SK-N-SH (cell line): ENCODE results near the gene KRTAP10-2. TPM values are rescaled to one million over a fixed set of nuclear protein-coding genes. Genes with fewer than 3 reads are reported as not detected.

Experiments
- CTCF ChIA-PET: fragments of 300-600, 350-600 bp; formaldehyde crosslinking; extraction: SDS; loops from one replicate; lab custom pipeline; 2021; lab: Yijun Ruan, JAX
- POLR2A ChIA-PET: fragments of 350-600 bp; sonication (Branson Sonifier 250); formaldehyde crosslinking; extraction: SDS; loops from one replicate; lab custom pipeline; 2020; ENCODE audit warnings: antibody characterized with exemption, inconsistent platforms; lab: Yijun Ruan, JAX
- DNase-seq: peaks from one replicate; pipeline ENCODE4 v3.0.0; 2012
- H2AFZ ChIP-seq: fragments of 200-600 bp; sonication (generic); 2 replicates; pipeline ENCODE4 v1.8.1; 2016; ENCODE audit warnings: antibody characterized with exemption, mild to moderate bottlenecking, low read depth
- H3F3A ChIP-seq: fragments of 200-600 bp; sonication (generic); replicated peaks from 2 replicates; pipeline ENCODE3; 2016; ENCODE audit warnings: antibody characterized with exemption, mild to moderate bottlenecking; ENCODE audit not compliant: insufficient read depth
- H3K27ac ChIP-seq, 2 experiments: fragments of 200-500 bp in 1 of 2; fragments of 200-600 bp in 1 of 2; sonication (Bioruptor generic) in 1 of 2; sonication (generic), shearing (Covaris generic) in 1 of 2; 2 replicates each; pipeline versions ENCODE4 v1.5.1 to v1.6.1; 2014 to 2016; ENCODE audit warnings: low read depth in 2 of 2, inconsistent platforms in 1 of 2, low read length in 1 of 2, mild to moderate bottlenecking in 1 of 2, mixed read lengths in 1 of 2
- H3K27me3 ChIP-seq: fragments of 200-600 bp; sonication (generic), shearing (Covaris generic); 2 replicates; pipeline ENCODE4 v1.6.1; 2016; ENCODE audit warnings: mixed run types; ENCODE audit not compliant: insufficient read depth
- H3K36me3 ChIP-seq, 2 experiments: fragments of 200-500 bp in 1 of 2; fragments of 200-600 bp in 1 of 2; sonication (Bioruptor generic) in 1 of 2; sonication (generic) in 1 of 2; replicated peaks in 1 of 2; 2 replicates each; pipeline versions ENCODE3 to v1.5.1; 2014 to 2016; ENCODE audit warnings: low read length in 1 of 2, mild to moderate bottlenecking in 1 of 2; ENCODE audit not compliant: insufficient read depth in 2 of 2, control insufficient read depth in 1 of 2
- H3K4me1 ChIP-seq, 2 experiments: fragments of 200-500 bp in 1 of 2; fragments of 200-600 bp in 1 of 2; sonication (Bioruptor generic) in 1 of 2; sonication (generic), shearing (Covaris generic) in 1 of 2; 2 replicates each; pipeline versions ENCODE4 v1.5.1 to v1.6.1; 2014 to 2016; ENCODE audit warnings: low read depth in 1 of 2, low read length in 1 of 2, mixed run types in 1 of 2; ENCODE audit not compliant: insufficient read depth in 2 of 2, control insufficient read depth in 1 of 2
- H3K4me2 ChIP-seq: fragments of 200-600 bp; sonication (generic), shearing (Covaris generic); 2 replicates; pipeline ENCODE4 v1.6.1; 2017; ENCODE audit warnings: mixed run types
- H3K4me3 ChIP-seq, 2 experiments: fragments of 200-500 bp in 1 of 2; fragments of 200-600 bp in 1 of 2; sonication (Bioruptor generic) in 1 of 2; sonication (generic), shearing (Covaris generic) in 1 of 2; 2 replicates each; pipeline versions ENCODE4 v1.5.1 to v1.8.1; 2014 to 2016; ENCODE audit warnings: low read depth in 2 of 2, inconsistent platforms in 1 of 2, low read length in 1 of 2, mild to moderate bottlenecking in 1 of 2, mixed read lengths in 1 of 2, moderate library complexity in 1 of 2
- H3K79me2 ChIP-seq: fragments of 200-600 bp; sonication (generic); 2 replicates; pipeline ENCODE4 v1.8.1; 2017; ENCODE audit warnings: mild to moderate bottlenecking; ENCODE audit not compliant: insufficient read depth
- H3K9ac ChIP-seq: fragments of 200-600 bp; sonication (generic); 2 replicates; pipeline ENCODE4 v1.6.1; 2017; ENCODE audit warnings: mixed run types
- H3K9me2 ChIP-seq: fragments of 200-600 bp; sonication (generic); 2 replicates; pipeline ENCODE4 v1.6.1; 2017; ENCODE audit warnings: mixed run types
- H3K9me3 ChIP-seq: fragments of 200-600 bp; sonication (generic); 2 replicates; pipeline ENCODE4 v1.6.1; 2017; ENCODE audit warnings: mixed run types, mild to moderate bottlenecking, moderate library complexity
- H4K20me1 ChIP-seq: fragments of 200-600 bp; sonication (generic); 2 replicates; pipeline ENCODE4 v1.6.1; 2017; ENCODE audit warnings: mild to moderate bottlenecking, mixed run types; ENCODE audit not compliant: insufficient read depth
- ELF1 ChIP-seq: IDR thresholded peaks from 2 replicates; pipeline ENCODE4 v1.4.0; 2012
- FOSL2 ChIP-seq: IDR thresholded peaks from 2 replicates; pipeline ENCODE4 v1.4.0; 2012; ENCODE audit warnings: low read depth, mild to moderate bottlenecking, moderate library complexity, borderline replicate concordance
- FOXM1 ChIP-seq: IDR thresholded peaks from 2 replicates; pipeline ENCODE4 v1.4.0; 2012; ENCODE audit warnings: low read depth, mild to moderate bottlenecking
- JUND ChIP-seq: IDR thresholded peaks from 2 replicates; pipeline ENCODE4 v1.4.0; 2012
- MEF2A ChIP-seq: IDR thresholded peaks from 2 replicates; pipeline ENCODE4 v1.4.0; 2012; ENCODE audit warnings: low read depth, borderline replicate concordance
- MXI1 ChIP-seq: IDR thresholded peaks from 2 replicates; pipeline ENCODE4 v1.6.1; 2012; ENCODE audit warnings: mild to moderate bottlenecking, low read depth, low read length, improper control_type of control experiment
- RAD21 ChIP-seq: IDR thresholded peaks from 2 replicates; pipeline ENCODE4 v1.6.1; 2012; ENCODE audit warnings: mild to moderate bottlenecking, low read length
- RFX5 ChIP-seq: IDR thresholded peaks from 2 replicates; pipeline ENCODE4 v1.6.1; 2012; ENCODE audit warnings: mild to moderate bottlenecking, improper control_type of control experiment, low read length
- SMC3 ChIP-seq: IDR thresholded peaks from 2 replicates; pipeline ENCODE4 v1.6.1; 2012; ENCODE audit warnings: low read depth, low read length, improper control_type of control experiment
- TAF1 ChIP-seq: IDR thresholded peaks from 2 replicates; pipeline ENCODE4 v1.6.1; 2012; ENCODE audit warnings: low read depth, mild to moderate bottlenecking, low read length, moderate library complexity, borderline replicate concordance
- TCF12 ChIP-seq: IDR thresholded peaks from 2 replicates; pipeline ENCODE4 v1.4.0; 2012
- whole genome bisulfite sequencing: methylation state at CpG from one replicate; pipeline ENCODE4 v1.1.6; 2017; ENCODE audit warnings: low lambda C conversion rate; 5-methylcytosine and 5-hydroxymethylcytosine counted together
- polyA plus RNA-seq, 3 experiments: library from polyadenylated mRNA; depleted of rRNA; stranded (reverse); fragments of >200 nt; gene quantifications; 2 replicates each; pipeline ENCODE4 v1.2.3, GENCODE V29; 2012
- TF ChIP-seq, protein P1 (sequence below): IDR thresholded peaks from 2 replicates; pipeline ENCODE4 v1.6.1; 2012; ENCODE audit warnings: mild to moderate bottlenecking, low read depth, low read length, moderate library complexity
- TF ChIP-seq, protein P2 (sequence below): IDR thresholded peaks from 2 replicates; pipeline ENCODE4 v1.4.0; 2012; ENCODE audit warnings: low read depth
- TF ChIP-seq, protein P3 (sequence below): fragments of 150-350 bp; IDR thresholded peaks from 2 replicates; pipeline ENCODE4 v1.6.1; 2017; ENCODE audit warnings: antibody characterized with exemption, low read length, low read depth, borderline replicate concordance
- TF ChIP-seq, protein P4 (sequence below): IDR thresholded peaks from 2 replicates; pipeline ENCODE4; 2012

The KRTAP10-2 gene
- polyA plus RNA-seq, 1 of the 3 experiments (the other 2 are of a cell fraction) = not detected

DNA sequence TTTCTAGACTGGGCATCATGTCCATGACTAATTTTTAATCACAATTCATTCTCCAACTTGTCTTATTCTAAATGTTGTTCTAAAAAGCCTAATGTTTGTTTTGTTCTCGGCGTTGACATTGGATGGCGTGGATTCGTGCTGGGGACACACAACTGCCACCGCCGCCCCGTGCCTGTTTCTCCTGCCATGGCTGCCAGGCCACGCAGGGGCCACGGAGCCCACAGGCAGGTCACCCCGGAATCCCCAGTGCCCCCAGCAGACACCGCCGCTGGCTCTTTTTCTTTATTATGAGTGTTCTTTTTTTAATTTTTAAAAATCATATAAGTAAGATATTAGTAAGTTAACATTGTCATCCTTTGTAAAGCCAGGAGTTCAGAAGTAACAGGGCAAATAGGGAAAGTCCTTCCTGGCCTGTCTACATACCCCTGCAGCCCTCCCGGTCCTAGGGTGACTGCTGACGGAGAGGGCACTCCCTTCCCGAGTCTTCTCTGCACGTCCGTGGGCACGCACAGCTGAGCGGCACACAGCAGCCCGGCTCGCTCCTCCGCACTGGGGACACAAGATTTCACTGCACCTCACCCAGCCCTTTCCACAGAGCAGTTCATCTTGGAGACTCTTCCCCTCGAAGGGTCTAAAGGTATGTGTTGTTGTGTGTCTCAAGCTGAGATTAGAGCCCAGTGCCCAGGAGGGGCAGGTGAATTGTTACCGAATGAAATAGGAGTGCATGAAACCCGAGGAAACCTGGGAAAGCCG, 43.5 kb downstream of the KRTAP10-2 start:
- Histone ChIP-seq H3K9me2 (no peaks in the 10 kb centered on the region), H3K4me2 (no peak overlapping the region), H3K27me3 (0 out of 2 replicates have a peak, but pooled peaks cover 9% of the 10 kb centered on the region), H3K36me3 (no peaks in the 10 kb centered on the region), H3K4me1 (no peaks in the 10 kb centered on the region; a peak in 1 of 4 replicates), H4K20me1 (no peaks in the 10 kb centered on the region), H2AFZ (no peak overlapping the region), H3K79me2 (no peaks in the 10 kb centered on the region), H3F3A (no peaks in the 10 kb centered on the region), H3K27ac (no peak overlapping the region), H3K9ac (no peak overlapping the region), H3K4me3 (no peak overlapping the region), H3K9me3 (no peaks in the 10 kb centered on the region)
- ChIA-PET POLR2A (no interaction called here), CTCF (interaction anchor here (1.1 kb wide), 1 partner anchor 17 kb away, joined by 4 read pairs; no protein-coding TSS in a partner anchor)
- WGBS = 66% methylated on average over 24 of the region's 26 CpGs
- no peak for DNase-seq
- no peak for TF ChIP-seq FOSL2
- no peak for TF ChIP-seq SMC3
- no peak for TF ChIP-seq RAD21
- no peak for TF ChIP-seq ELF1
- TF ChIP-seq TAF1 = no peak
- TF ChIP-seq MEF2A = no peak
- TF ChIP-seq, protein P1, sequence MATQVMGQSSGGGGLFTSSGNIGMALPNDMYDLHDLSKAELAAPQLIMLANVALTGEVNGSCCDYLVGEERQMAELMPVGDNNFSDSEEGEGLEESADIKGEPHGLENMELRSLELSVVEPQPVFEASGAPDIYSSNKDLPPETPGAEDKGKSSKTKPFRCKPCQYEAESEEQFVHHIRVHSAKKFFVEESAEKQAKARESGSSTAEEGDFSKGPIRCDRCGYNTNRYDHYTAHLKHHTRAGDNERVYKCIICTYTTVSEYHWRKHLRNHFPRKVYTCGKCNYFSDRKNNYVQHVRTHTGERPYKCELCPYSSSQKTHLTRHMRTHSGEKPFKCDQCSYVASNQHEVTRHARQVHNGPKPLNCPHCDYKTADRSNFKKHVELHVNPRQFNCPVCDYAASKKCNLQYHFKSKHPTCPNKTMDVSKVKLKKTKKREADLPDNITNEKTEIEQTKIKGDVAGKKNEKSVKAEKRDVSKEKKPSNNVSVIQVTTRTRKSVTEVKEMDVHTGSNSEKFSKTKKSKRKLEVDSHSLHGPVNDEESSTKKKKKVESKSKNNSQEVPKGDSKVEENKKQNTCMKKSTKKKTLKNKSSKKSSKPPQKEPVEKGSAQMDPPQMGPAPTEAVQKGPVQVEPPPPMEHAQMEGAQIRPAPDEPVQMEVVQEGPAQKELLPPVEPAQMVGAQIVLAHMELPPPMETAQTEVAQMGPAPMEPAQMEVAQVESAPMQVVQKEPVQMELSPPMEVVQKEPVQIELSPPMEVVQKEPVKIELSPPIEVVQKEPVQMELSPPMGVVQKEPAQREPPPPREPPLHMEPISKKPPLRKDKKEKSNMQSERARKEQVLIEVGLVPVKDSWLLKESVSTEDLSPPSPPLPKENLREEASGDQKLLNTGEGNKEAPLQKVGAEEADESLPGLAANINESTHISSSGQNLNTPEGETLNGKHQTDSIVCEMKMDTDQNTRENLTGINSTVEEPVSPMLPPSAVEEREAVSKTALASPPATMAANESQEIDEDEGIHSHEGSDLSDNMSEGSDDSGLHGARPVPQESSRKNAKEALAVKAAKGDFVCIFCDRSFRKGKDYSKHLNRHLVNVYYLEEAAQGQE = no peak
- no peak for TF ChIP-seq FOXM1
- TF ChIP-seq, protein P2, sequence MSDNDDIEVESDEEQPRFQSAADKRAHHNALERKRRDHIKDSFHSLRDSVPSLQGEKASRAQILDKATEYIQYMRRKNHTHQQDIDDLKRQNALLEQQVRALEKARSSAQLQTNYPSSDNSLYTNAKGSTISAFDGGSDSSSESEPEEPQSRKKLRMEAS = no peak
- TF ChIP-seq, protein P3, sequence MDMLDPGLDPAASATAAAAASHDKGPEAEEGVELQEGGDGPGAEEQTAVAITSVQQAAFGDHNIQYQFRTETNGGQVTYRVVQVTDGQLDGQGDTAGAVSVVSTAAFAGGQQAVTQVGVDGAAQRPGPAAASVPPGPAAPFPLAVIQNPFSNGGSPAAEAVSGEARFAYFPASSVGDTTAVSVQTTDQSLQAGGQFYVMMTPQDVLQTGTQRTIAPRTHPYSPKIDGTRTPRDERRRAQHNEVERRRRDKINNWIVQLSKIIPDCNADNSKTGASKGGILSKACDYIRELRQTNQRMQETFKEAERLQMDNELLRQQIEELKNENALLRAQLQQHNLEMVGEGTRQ = no peak
- no peak for TF ChIP-seq MXI1
- no peak for TF ChIP-seq JUND
- no peak for TF ChIP-seq TCF12
- no peak for TF ChIP-seq RFX5
- TF ChIP-seq, protein P4, sequence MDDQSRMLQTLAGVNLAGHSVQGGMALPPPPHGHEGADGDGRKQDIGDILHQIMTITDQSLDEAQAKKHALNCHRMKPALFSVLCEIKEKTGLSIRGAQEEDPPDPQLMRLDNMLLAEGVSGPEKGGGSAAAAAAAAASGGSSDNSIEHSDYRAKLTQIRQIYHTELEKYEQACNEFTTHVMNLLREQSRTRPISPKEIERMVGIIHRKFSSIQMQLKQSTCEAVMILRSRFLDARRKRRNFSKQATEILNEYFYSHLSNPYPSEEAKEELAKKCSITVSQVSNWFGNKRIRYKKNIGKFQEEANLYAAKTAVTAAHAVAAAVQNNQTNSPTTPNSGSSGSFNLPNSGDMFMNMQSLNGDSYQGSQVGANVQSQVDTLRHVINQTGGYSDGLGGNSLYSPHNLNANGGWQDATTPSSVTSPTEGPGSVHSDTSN = no peak
